Heart left ventricle (tissue), 16 donors: ENCODE results near the gene SLC4A4. TPM values are rescaled to one million over a fixed set of nuclear protein-coding genes. Genes with fewer than 3 reads are reported as not detected.

Experiments
- ATAC-seq, 4 donors: fragments of 200-7000 bp; cut with Tn5 transposase; one replicate each; pipeline ENCODE4 v1.9.1; 2020 to 2022; ENCODE audit warnings: moderate library complexity in 4 of 4, mild to moderate bottlenecking in 3 of 4, moderate number of reproducible peaks in 1 of 4
- DNase-seq, 5 donors: peaks; one replicate each; pipeline ENCODE4 v3.0.0-alpha.2; 2020
- H3K27ac ChIP-seq, 12 donors: fragments of 200-600 bp; sonication (generic) in 4 of 12; one replicate each; pipeline versions ENCODE4 v1.5.0 to v1.8.0; 2016 to 2022; ENCODE audit warnings: mild to moderate bottlenecking in 2 of 12
- H3K27me3 ChIP-seq, 9 donors: fragments of 200-600 bp; sonication (generic) in 2 of 9; one replicate each; pipeline versions ENCODE4 v1.5.1 to v1.8.0; 2016 to 2022; ENCODE audit warnings: mild to moderate bottlenecking in 3 of 9
- H3K36me3 ChIP-seq, 9 donors: fragments of 200-600 bp; sonication (generic) in 2 of 9; one replicate each; pipeline versions ENCODE4 v1.5.0 to v1.8.0; 2018 to 2022; ENCODE audit warnings: mild to moderate bottlenecking in 2 of 9
- H3K4me1 ChIP-seq, 12 donors: fragments of 200-600 bp; sonication (generic) in 4 of 12; one replicate each; pipeline versions ENCODE4 v1.5.0 to v1.8.0; 2016 to 2022; ENCODE audit warnings: mild to moderate bottlenecking in 3 of 12
- H3K4me3 ChIP-seq, 12 donors: fragments of 200-600 bp; sonication (generic) in 4 of 12; one replicate each; pipeline versions ENCODE4 v1.5.0 to v1.8.0; 2017 to 2022; ENCODE audit warnings: mild to moderate bottlenecking in 9 of 12, moderate library complexity in 4 of 12
- H3K9me3 ChIP-seq, 12 donors: fragments of 200-600 bp; sonication (generic) in 4 of 12; one replicate each; pipeline versions ENCODE4 v1.5.0 to v1.8.0; 2016 to 2022; ENCODE audit warnings: mild to moderate bottlenecking in 1 of 12
- POLR2A ChIP-seq, 2 donors: fragments of 450-650 bp; IDR thresholded peaks; one replicate each; pipeline ENCODE4 v1.6.1; 2017; ENCODE audit warnings: antibody characterized with exemption in 2 of 2, mild to moderate bottlenecking in 2 of 2, moderate library complexity in 2 of 2
- WGBS, 4 donors: extraction: QIAGEN DNeasy Blood & Tissue Kit in 2 of 4; methylation state at CpG; one replicate each; pipeline versions ENCODE4 v1.1.5 to v1.1.7; 2013 to 2018; 5-methylcytosine and 5-hydroxymethylcytosine counted together
- intact Hi-C, 10 donors: fragments of 100-400 bp; cut with DNase I; formaldehyde crosslinking; loops; one replicate each; pipeline versions ENCODE4 v1.11.1 to v1.14.2; 2022
- polyA plus RNA-seq, 2 donors: library from polyadenylated mRNA; stranded (reverse); fragments of 200-250 nt; gene quantifications; one replicate each; pipeline ENCODE4 v1.2.3, GENCODE V29; 2013
- total RNA-seq, 9 donors: library from RNA; depleted of rRNA in 2 of 9; stranded (reverse); fragments of >200 nt in 2 of 9; fragmentation: NEBNext Ultra II Directional in 3 of 9; extraction: Animal tissue kit (Norgen Biotek cat#: 25700) in 3 of 9; gene quantifications; one replicate each; pipeline versions ENCODE4 v1.1.0 to v1.2.4, GENCODE V29; 2016 to 2023
- TF ChIP-seq, protein P1 (sequence below), 12 donors: fragments of 200-600 bp; sonication (generic) in 4 of 12; IDR thresholded peaks; one replicate each; pipeline versions ENCODE4 v1.5.0 to v1.8.0; 2018 to 2022; ENCODE audit warnings: antibody characterized with exemption in 12 of 12, mild to moderate bottlenecking in 5 of 12
- donor health status: ischemic (EF 13 %, LVEDD 7.1; RV severe dilation, severe dysfunction).
- donor health status: healthy with polysubstance abuse.
- donor health status: DM: no; HTN: yes; CAD: no.
- donor health status: DM: no; HTN: no; CAD: no.
- donor health status: ischemic (EF 25% LVEDD 6.9; RV normal size, moderate dysfunction).
- donor health status: ischemic (EF 25% LVEDD 5.7; RV mildly dilated, moderate dysfunction).
- donor health status: healthy.
- donor health status: DM: yes; HTN: yes; CAD: no.
- donor health status: ischemic (EF 35%, LVEDD 5.7; RV mildly dilated, moderate dysfunction).
- donor health status: nonischemic (EF 11% LVEDD 7.7; RV severe dilation, severe dysfunction).
- donor health status: DM: yes; HTN: yes; CAD: no.
- donor health status: PGD.
- donor health status: ischemic (EF 29% LVEDD 5.4; RV normal size, mild dysfunction).
- donor health status: nonischemic (EF 23%, LVEDD 6.1; RV moderate dilation, normal function).

Gene SLC4A4
- total and polyA plus RNA-seq, 11 donors: 3.7 to 48.0 (median 17.9) TPM

DNA sequence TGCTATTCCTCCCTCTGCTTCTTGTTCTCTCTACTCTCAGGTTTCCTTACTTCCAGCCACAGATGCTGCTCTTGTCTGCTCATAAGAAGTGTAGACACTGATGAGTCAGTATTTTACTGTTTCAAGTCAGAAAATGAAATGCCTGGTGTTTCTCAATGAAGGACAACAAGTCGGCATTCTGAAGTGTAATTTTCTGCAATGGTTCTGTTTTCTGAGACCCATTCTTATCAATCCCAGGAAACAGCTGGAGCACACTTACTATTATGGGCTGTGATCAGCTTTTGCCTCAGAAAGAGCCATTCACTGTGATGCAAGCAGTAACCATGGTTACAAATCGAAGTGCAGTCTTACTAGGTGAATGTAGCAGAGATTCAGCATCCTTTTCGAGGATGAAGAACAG, 42.0 kb downstream of the SLC4A4 start:
- H3K4me1 ChIP-seq: no peaks in the 10 kb centered on the region
- H3K9me3 ChIP-seq: no peaks in the 10 kb centered on the region
- no peaks in the 10 kb centered on the region for H3K36me3 ChIP-seq
- no peak for DNase-seq
- 53 to 62% (median 60%) methylated on average over 3 of the region's 3 CpGs for WGBS, 4 donors
- no peak overlapping the region for H3K27ac ChIP-seq
- TF ChIP-seq, protein P1, sequence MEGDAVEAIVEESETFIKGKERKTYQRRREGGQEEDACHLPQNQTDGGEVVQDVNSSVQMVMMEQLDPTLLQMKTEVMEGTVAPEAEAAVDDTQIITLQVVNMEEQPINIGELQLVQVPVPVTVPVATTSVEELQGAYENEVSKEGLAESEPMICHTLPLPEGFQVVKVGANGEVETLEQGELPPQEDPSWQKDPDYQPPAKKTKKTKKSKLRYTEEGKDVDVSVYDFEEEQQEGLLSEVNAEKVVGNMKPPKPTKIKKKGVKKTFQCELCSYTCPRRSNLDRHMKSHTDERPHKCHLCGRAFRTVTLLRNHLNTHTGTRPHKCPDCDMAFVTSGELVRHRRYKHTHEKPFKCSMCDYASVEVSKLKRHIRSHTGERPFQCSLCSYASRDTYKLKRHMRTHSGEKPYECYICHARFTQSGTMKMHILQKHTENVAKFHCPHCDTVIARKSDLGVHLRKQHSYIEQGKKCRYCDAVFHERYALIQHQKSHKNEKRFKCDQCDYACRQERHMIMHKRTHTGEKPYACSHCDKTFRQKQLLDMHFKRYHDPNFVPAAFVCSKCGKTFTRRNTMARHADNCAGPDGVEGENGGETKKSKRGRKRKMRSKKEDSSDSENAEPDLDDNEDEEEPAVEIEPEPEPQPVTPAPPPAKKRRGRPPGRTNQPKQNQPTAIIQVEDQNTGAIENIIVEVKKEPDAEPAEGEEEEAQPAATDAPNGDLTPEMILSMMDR (IDR thresholded peaks at IDR 0.05): no peak
- no peak for TF ChIP-seq POLR2A (IDR thresholded peaks at IDR 0.05)
- no peaks in the 10 kb centered on the region for H3K27me3 ChIP-seq
- no peak overlapping the region for H3K4me3 ChIP-seq
- ATAC-seq: no peak
- intact Hi-C loops: no loop called here

GRCh38 chr4:71382125-71382899, 43.5 kb downstream of the SLC4A4 start:
- 85 to 90% (median 89%) methylated on average over 3 of the region's 3 CpGs for WGBS, 4 donors
- intact Hi-C loops: no loop called here
- Histone ChIP-seq H3K36me3 (no peaks in the 10 kb centered on the region), H3K27me3 (no peaks in the 10 kb centered on the region), H3K4me3 (no peak overlapping the region), H3K4me1 (no peaks in the 10 kb centered on the region), H3K27ac (no peak overlapping the region), H3K9me3 (no peaks in the 10 kb centered on the region)
- DNase-seq (no peak), ATAC-seq (no peak)
- TF ChIP-seq POLR2A (IDR thresholded peaks at IDR 0.05): no peak
- TF ChIP-seq, protein P1 (IDR thresholded peaks at IDR 0.05): no peak

DNA sequence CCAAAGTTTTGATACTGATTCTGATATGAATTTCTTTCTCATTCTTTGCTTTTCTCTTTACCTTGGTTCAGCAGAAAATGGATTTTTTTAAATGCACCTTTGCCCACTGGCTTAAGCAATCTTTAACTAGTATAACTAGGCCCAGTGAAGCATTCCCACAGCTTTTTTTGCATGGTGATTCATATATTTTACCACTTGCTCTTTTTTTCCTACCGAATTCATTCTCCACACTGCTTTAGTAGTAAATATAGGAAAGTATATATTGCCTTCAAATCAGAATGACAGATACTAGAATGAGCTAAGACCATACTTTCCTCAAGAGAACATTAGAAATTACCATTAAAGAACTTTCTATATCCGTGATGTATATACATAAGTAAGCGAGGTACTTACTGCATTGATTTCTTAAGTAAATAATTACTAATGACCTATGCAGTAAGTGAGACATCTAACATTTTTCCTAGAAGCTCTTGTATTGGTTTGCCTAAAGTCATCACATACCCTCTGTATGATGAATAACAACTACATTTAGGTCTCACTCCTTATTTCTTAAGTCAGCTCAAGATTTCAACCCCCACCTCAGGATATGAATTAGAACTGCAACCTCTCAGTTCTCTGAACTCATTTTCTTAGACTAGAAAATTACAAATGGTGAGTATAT, 44.2 kb downstream of the SLC4A4 start:
- Histone ChIP-seq H3K4me1 (no peaks in the 10 kb centered on the region), H3K9me3 (no peaks in the 10 kb centered on the region), H3K4me3 (no peak overlapping the region), H3K27me3 (no peaks in the 10 kb centered on the region), H3K27ac (no peak overlapping the region), H3K36me3 (no peaks in the 10 kb centered on the region)
- DNase-seq (no peak), ATAC-seq (no peak)
- no peak for TF ChIP-seq POLR2A (IDR thresholded peaks at IDR 0.05)
- TF ChIP-seq, protein P1 (IDR thresholded peaks at IDR 0.05): no peak
- intact Hi-C loops: no loop called here
- 91 to 94% (median 94%) methylated on average over 3 of the region's 3 CpGs for WGBS, 4 donors

- no peak for DNase-seq
- Histone ChIP-seq H3K27me3 (no peaks in the 10 kb centered on the region), H3K4me1 (peaks cover 0 to under 1% (median 0%) of the 10 kb centered on the region in 12 donors), H3K4me3 (no peak overlapping the region), H3K9me3 (no peaks in the 10 kb centered on the region), H3K27ac (no peak overlapping the region), H3K36me3 (no peaks in the 10 kb centered on the region)
- 93 to 100% (median 98%) methylated on average over 1 of the region's 1 CpG for WGBS, 4 donors
- ATAC-seq: peak in 1 of 4 donors; percentile 9
- TF ChIP-seq, protein P1 (IDR thresholded peaks at IDR 0.05): no peak
- TF ChIP-seq POLR2A (IDR thresholded peaks at IDR 0.05): no peak
- intact Hi-C loops: no loop called here
Measured at GRCh38 chr4:71383984-71384383, 45.2 kb downstream of the SLC4A4 start.
